Loucy (cell line): Measurements from ENCODE around the gene SASH1.

Source experiments
- H2AFZ ChIP-seq: fragments of 200-600 bp; sonication (generic); 2 replicates; pipeline ENCODE4 v1.6.0; 2016; ENCODE audit warnings: antibody characterized with exemption, mild to moderate bottlenecking, low read length, moderate library complexity
- H3F3A ChIP-seq: fragments of 200-600 bp; 2 replicates; pipeline ENCODE4 v1.6.0; 2016; ENCODE audit warnings: antibody characterized with exemption, low read depth, mild to moderate bottlenecking
- H3K27me3 ChIP-seq: fragments of 200-600 bp; sonication (generic); 2 replicates; pipeline ENCODE4 v1.6.1; 2014; ENCODE audit warnings: low read length, mild to moderate bottlenecking; ENCODE audit not compliant: insufficient read depth, poor library complexity, severe bottlenecking
- H3K36me3 ChIP-seq: fragments of 200-600 bp; sonication (generic); 2 replicates; pipeline ENCODE4 v1.6.1; 2016; ENCODE audit warnings: low read length; ENCODE audit not compliant: insufficient read depth
- H3K4me1 ChIP-seq: fragments of 200-600 bp; sonication (generic); 2 replicates; pipeline ENCODE4 v1.5.1; 2014; ENCODE audit warnings: low read length, mild to moderate bottlenecking; ENCODE audit not compliant: insufficient read depth, poor library complexity, severe bottlenecking
- H3K4me2 ChIP-seq: fragments of 200-600 bp; sonication (generic); 2 replicates; pipeline ENCODE4 v1.6.0; 2014; ENCODE audit warnings: antibody characterized with exemption, low read length, low read depth, mild to moderate bottlenecking; ENCODE audit not compliant: poor library complexity, severe bottlenecking
- H3K4me3 ChIP-seq: fragments of 200-600 bp; sonication (generic); 2 replicates; pipeline ENCODE4 v1.5.1; 2014; ENCODE audit warnings: low read length, mild to moderate bottlenecking, mixed read lengths; ENCODE audit not compliant: poor library complexity, severe bottlenecking
- H3K79me2 ChIP-seq: fragments of 200-600 bp; sonication (generic); 2 replicates; pipeline ENCODE4 v1.6.1; 2014; ENCODE audit warnings: low read length; ENCODE audit not compliant: insufficient read depth
- H3K9ac ChIP-seq: fragments of 200-600 bp; sonication (generic); 2 replicates; pipeline ENCODE4 v1.6.0; 2014; ENCODE audit warnings: mild to moderate bottlenecking, low read depth, low read length, moderate library complexity; ENCODE audit not compliant: poor library complexity, severe bottlenecking
- H3K9me2 ChIP-seq: fragments of 200-600 bp; sonication (generic); replicated peaks from 2 replicates; pipeline ENCODE4 v1.6.1; 2016; ENCODE audit warnings: low read depth, low read length, mixed read lengths
- H3K9me3 ChIP-seq: fragments of 200-600 bp; sonication (generic); 2 replicates; pipeline ENCODE4 v1.6.1; 2014; ENCODE audit warnings: mild to moderate bottlenecking, antibody characterized with exemption, low read length, low read depth; ENCODE audit not compliant: insufficient read depth
- H4K20me1 ChIP-seq: fragments of 200-600 bp; sonication (generic); 2 replicates; pipeline ENCODE4 v1.6.0; 2014; ENCODE audit warnings: antibody characterized with exemption, low read length, mild to moderate bottlenecking; ENCODE audit not compliant: insufficient read depth, poor library complexity, severe bottlenecking
- EZH2phosphoT487 ChIP-seq: fragments of 200-600 bp; IDR thresholded peaks from 2 replicates; pipeline ENCODE4 v1.6.1; 2018; ENCODE audit warnings: antibody characterized with exemption, mild to moderate bottlenecking, moderate library complexity, borderline replicate concordance
- TF ChIP-seq, protein P1 (sequence below): fragments of 200-600 bp; sonication (generic); conservative IDR thresholded peaks from 2 replicates; pipeline ENCODE4 v1.5.1; 2014; ENCODE audit warnings: mild to moderate bottlenecking, antibody characterized with exemption, low read length

The SASH1 gene

DNA sequence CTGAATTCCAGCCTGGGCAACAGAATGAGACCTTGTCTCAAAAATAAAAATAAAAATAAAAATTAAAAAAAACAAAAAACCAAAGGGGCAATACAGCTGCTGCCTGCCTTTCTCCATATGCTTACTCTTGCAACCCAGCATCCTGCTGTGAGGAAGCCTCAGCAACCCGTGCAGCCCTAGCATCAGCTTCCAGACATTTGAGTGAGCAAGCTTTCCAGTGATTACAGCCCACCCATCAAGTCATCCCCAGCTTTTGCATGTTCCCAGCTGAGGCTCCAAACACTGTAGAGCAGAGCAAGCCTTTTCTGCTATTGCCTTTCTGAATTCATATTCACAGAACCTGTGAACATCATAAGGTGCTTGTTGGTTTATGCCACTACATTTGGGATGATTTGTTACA is 93.8 kb downstream of the SASH1 start:
- no peaks in the 10 kb centered on the region for H3F3A ChIP-seq
- H3K4me2 ChIP-seq: no peak overlapping the region
- H3K79me2 ChIP-seq: no peaks in the 10 kb centered on the region
- no peaks in the 10 kb centered on the region for H3K27me3 ChIP-seq
- no peak overlapping the region for H3K4me3 ChIP-seq
- no peaks in the 10 kb centered on the region for H3K9me2 ChIP-seq
- no peak overlapping the region for H2AFZ ChIP-seq
- no peaks in the 10 kb centered on the region for H3K9me3 ChIP-seq
- H3K36me3 ChIP-seq: no peaks in the 10 kb centered on the region
- TF ChIP-seq, protein P1, sequence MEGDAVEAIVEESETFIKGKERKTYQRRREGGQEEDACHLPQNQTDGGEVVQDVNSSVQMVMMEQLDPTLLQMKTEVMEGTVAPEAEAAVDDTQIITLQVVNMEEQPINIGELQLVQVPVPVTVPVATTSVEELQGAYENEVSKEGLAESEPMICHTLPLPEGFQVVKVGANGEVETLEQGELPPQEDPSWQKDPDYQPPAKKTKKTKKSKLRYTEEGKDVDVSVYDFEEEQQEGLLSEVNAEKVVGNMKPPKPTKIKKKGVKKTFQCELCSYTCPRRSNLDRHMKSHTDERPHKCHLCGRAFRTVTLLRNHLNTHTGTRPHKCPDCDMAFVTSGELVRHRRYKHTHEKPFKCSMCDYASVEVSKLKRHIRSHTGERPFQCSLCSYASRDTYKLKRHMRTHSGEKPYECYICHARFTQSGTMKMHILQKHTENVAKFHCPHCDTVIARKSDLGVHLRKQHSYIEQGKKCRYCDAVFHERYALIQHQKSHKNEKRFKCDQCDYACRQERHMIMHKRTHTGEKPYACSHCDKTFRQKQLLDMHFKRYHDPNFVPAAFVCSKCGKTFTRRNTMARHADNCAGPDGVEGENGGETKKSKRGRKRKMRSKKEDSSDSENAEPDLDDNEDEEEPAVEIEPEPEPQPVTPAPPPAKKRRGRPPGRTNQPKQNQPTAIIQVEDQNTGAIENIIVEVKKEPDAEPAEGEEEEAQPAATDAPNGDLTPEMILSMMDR: no peak
- TF ChIP-seq EZH2phosphoT487: no peak
- H4K20me1 ChIP-seq: no peaks in the 10 kb centered on the region
- H3K9ac ChIP-seq: no peak overlapping the region
- peaks cover 4% of the 10 kb centered on the region for H3K4me1 ChIP-seq

DNA sequence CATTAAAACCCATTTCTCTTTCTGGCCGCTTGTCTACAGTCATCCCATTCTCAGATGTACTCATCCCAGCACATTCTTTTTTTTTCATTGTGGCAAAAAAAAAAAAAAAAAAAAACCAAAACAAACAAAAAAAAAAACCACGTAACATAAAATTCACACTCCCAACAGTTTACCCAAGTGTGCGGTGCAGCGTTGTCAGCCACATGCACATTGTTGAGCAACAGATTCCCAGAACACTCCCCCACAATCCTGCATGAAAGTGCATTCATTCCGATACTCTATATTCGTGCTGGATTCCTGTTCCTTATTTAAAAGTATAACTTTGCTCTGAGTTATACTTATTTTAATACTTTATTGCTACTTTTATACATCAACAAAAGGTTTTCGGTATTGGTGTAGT is 96.0 kb downstream of the SASH1 start:
- TF ChIP-seq, protein P1: no peak
- TF ChIP-seq EZH2phosphoT487: no peak
- Histone ChIP-seq H3K36me3 (no peaks in the 10 kb centered on the region), H3K79me2 (no peaks in the 10 kb centered on the region), H3F3A (no peaks in the 10 kb centered on the region), H3K4me2 (no peak overlapping the region), H3K9ac (no peak overlapping the region), H3K9me3 (no peaks in the 10 kb centered on the region), H3K9me2 (no peaks in the 10 kb centered on the region), H4K20me1 (no peaks in the 10 kb centered on the region), H3K4me3 (no peak overlapping the region), H2AFZ (no peak overlapping the region), H3K4me1 (peaks cover 8% of the 10 kb centered on the region), H3K27me3 (no peaks in the 10 kb centered on the region)

DNA sequence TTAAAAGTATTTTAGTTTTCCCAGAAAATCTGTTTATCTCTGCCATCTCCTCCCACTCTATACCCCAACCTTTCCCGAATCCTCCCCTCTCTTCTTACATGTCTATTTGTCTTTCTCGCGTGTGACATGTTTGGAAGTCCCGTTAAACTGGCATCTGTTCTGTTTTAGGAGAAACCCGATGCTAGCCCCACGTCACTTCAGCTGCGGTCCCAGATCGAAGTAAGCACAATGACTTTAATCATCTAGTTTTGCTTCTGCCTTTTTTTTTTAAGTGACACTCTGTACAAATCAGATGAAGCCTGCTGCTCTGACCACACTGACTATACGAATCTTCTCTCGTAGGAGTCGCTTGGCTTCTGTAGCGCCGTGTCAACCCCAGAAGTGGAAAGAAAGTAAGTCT is 97.4 kb downstream of the SASH1 start:
- Histone ChIP-seq H3K9ac (no peak overlapping the region), H3K27me3 (no peaks in the 10 kb centered on the region), H2AFZ (no peak overlapping the region), H3K9me3 (no peaks in the 10 kb centered on the region), H4K20me1 (no peaks in the 10 kb centered on the region), H3K79me2 (no peaks in the 10 kb centered on the region), H3K9me2 (no peaks in the 10 kb centered on the region), H3F3A (no peaks in the 10 kb centered on the region), H3K4me1 (peaks cover 8% of the 10 kb centered on the region), H3K4me2 (no peak overlapping the region), H3K36me3 (no peaks in the 10 kb centered on the region), H3K4me3 (no peak overlapping the region)
- TF ChIP-seq, protein P1: no peak
- no peak for TF ChIP-seq EZH2phosphoT487
